Activated CD4-positive, alpha-beta T cell treated with anti-CD3 and anti-CD28 coated beads, Interleukin-2, amount 50 U/mL, for 24 hours (primary cell): Measurements from ENCODE around the gene FOCAD.
"Not testable (repeated sequence)": the region's sequence is repeated elsewhere in the genome, so short reads cannot be mapped to it uniquely, and the experiment has no call there.

Experiments used
- DNase-seq, 2 donors: peaks; one replicate each; pipeline ENCODE4 v3.0.0-alpha.2; 2020; ENCODE audit warnings: low read depth in 1 of 2, low spot score in 1 of 2

The FOCAD gene, protein sequence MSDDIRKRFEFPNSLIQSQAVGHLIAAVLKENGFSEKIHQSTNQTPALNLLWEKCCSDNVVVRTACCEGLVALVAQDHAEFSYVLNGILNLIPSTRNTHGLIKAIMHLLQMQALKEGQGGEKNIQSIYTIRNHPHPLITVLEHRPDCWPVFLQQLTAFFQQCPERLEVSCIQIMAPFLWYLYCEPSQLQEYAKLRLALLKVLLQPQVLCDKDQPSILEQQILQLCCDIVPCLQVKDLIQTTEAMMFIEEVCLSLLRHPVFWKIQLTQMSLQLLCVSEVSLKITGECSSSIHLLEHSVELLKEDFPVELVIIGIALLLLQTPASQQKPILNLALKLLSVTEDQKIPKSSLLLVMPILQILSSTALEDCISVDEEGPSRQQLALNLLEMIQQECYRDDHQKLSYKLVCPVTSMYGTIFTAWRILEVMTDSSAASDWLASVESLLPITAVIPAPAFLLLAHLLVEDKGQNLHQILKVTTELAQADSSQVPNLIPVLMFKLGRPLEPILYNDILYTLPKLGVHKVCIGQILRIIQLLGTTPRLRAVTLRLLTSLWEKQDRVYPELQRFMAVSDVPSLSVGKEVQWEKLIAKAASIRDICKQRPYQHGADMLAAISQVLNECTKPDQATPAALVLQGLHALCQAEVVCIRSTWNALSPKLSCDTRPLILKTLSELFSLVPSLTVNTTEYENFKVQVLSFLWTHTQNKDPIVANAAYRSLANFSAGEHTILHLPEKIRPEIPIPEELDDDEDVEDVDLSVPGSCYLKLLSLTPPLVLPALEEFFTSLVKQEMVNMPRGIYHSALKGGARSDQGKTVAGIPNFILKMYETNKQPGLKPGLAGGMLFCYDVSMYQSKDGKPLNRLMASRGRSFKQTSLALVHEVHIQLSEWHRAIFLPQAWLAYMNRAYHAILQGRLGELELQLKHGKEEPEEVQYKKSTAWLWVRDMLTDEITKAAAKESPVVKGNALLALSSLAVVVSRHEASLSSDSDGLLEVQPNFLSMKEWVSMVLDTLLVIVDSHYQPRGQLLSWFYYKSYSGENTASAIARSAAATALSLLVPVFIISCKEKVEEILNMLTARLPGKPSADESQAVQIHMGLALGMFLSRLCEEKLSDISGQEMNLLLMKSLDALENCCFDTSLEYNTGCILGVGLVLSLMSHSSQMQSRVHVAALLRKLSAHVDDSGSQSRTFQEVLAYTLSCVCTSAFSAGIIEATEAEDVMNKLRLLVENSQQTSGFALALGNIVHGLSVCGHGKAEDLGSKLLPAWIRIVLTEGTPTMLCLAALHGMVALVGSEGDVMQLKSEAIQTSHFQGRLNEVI (N-terminal part only)

GRCh38 chr9:20684035-20684874, at the start of gene FOCAD:
TSS of gene FOCAD (plus strand) at chr9:20684259. CDS start at chr9:20715354, 31,095 bp downstream.
- DNase-seq: peak; percentile 87 to 89

DNA sequence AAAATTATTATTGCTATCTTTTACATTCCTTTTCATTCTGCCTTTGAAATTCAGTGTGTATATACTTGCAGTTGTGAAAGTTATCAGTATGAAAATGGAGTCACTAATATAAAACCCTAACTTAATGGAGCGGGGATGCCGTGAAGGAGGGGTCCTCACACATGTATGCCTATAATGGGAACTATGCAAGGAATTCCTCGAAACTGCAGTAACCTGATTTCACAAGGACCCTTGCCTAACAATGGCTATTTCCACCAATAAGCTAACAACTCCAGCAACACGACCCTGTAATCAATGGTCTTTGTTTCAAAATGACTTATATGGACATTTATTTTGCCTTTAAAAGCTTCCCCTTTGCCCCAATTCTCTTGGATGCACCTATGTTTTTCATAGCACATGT, 49.2 kb upstream of the FOCAD start:
- DNase-seq: no peak

- DNase-seq: no peak
These were observed 47.1 kb upstream of the FOCAD start for GRCh38 chr9:20636888-20637440.

DNA sequence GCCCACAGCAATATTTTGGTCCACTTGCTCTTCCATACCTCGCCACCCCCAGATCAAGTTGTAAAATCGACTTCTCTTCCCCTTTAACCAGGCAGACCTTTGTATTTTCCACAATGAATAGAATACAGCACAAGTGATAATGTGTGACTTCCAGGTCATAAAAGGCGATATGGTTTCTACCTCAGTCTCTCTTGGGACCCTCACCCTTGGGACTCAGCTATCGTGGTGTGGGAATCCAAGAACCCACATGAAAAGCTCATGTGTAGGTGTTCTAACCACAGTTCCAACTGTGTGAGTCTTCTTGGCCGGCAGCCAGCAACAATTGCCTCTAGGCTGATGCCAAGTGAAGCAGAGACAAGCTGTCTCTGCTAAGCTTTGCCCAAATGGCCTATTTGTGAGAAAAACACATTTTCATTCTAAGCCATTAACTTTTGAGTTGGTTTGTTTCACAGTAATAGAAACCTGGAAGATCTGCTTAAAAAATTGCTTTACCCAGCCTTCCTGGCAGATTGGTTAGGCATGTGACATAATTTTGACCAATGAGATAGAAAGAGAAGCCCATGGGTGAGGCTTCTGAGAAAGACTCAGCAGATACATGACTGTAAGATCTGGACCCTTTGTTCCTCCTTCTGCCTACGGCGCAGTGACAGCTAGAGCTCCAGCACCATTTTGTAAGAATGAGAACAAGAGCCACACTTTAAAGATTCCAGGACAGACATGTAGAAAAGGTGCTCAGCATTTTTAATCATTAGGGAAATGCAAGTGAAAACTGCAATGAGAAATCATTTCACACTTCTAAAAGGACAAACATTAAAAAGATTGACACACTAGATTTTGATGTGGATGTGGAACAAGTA, 43.5 kb upstream of the FOCAD start:
- DNase-seq: peak; percentile 34 to 73

DNA sequence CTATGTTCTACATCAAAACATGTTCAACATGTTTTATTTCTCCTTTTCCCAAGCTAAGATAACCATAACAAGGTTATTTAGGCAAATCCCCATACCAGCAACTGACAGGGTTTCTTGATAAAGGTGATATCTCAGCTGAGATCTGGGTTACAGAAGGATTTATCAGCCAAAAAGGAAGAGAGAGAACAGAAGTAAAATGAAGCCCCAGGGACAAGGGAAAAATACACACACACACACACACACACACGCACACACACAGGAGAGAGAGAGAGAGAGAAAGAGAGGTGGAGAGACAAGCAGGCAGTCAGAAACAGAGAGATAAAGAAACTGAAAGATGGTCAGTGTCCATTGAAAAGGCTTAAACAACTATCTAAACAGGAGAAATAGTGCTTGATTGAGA, 42.0 kb upstream of the FOCAD start:
- DNase-seq: no peak

- no peak for DNase-seq
These were observed 40.4 kb upstream of the FOCAD start for GRCh38 chr9:20643660-20644059.

DNA sequence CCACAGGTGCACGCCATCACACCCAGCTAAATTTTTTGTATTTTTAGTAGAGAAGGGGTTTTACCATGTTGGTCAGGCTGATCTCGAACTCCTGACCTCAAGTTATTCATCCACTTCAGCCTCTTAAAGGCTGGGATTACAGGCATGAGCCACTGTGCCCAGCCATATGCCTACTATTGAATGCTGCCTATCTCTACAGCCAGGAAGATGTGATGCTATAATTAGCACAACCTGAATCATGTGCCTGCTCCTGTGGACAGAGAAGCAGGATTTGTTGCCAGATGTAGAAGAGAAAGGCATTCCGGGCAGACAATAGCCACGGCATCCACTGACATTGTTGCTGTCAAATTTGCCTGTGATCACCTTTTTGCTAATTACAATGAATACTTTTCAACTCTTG, 37.4 kb upstream of the FOCAD start:
- DNase-seq: no peak

DNA sequence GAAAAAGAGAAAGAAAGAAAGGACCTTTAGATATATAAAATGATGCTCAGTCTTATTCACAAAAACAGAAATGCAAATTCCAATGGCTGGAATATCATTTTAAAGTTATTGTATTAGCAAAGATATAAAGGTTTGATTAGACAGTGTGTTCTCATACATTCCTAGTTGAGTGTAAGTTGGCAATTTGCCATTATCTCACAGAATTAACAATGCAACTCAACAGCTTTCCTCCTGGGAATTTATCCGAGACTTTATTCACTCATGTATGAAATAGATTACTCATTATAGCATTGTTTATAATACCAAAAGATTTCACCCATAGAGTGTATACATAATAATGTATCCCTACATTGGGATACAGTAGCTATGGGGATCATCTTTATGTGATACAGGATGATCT, 34.7 kb upstream of the FOCAD start:
- DNase-seq: no peak

GRCh38 chr9:20650313-20650712, 33.7 kb upstream of the FOCAD start:
- DNase-seq: no peak

DNA sequence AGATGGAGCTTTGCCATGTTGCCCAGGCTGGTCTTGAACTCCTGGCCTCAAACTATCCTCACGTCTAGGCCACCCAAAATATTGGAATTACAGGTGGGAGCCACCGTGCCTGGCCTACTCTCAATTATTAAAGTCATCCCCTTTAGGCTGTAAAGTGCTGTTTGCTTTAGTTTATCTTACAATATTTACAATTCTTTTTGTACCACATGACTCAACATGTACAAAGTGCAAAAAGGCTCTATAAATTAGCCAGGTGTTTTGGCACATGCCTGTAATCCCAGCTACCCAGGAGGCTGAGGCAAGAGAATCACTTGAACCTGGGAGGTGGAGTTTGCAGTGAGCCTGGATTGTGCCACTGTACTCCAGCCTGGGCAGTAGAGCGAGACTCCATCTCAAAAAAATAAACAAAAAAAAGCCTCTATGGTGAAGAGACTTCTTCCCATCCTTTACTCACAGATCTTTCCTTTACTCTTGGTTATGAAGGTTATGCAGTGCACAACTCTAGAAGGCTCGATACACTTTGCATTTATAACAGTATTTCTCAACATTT, 33.2 kb upstream of the FOCAD start:
- no peak for DNase-seq

DNA sequence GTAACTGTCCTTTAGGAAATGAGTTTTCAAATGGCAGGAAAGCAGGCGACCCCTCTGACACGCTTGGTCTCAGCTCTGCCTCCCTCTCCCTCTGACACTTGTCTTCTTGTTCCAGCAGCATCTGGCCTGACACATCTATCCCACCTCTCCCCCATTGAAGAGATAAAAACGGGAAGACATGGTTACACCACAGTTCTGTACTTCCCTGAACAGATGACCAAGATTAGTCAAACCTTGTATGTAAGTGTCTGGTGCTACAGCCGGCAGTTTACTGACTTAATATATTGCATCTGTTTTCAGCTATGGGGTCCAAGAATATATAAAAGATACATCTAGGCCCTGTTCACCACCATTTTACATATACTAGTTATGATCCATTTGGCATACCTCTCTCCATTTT, 32.1 kb upstream of the FOCAD start:
- no peak for DNase-seq

GRCh38 chr9:20658246-20658667, 25.8 kb upstream of the FOCAD start:
- not testable (repeated sequence) for DNase-seq

DNA sequence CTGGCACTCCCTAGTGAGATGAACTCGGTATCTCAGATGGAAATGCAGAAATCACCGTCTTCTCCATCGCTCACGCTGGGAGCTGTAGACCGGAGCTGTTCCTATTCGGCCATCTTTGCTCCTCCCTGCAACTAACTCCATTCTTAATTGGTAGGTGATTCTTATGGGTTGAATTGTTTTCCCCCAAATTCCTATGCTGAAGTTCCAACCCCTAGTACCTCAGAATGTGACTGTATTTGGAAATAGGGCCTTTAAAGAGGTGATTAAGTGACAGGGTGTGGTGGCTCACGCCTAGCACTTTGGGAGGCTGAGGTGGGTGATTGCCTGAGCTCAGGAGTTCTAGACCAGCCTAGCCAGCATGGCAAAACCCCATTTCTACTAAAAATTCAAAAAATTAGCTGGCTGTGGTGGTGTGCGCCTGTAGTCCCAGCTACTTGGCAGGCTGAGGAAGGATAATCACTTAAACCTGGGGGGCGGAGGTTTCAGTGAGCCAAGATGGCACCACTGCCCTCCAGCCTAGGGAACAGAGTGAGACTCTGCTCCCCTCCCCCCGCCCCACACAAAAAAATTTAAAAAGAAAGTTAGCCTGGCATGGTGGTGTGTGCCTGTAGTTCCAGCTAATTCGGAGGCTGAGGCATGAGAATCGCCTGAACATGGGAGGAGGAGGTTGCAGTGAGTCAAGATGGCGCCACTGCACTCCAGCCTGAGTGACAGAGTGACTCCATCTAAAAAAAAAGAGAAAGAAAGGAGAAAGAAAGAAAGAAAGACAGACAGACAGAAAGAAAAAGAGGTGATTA, 25.2 kb upstream of the FOCAD start:
- DNase-seq: no peak

DNA sequence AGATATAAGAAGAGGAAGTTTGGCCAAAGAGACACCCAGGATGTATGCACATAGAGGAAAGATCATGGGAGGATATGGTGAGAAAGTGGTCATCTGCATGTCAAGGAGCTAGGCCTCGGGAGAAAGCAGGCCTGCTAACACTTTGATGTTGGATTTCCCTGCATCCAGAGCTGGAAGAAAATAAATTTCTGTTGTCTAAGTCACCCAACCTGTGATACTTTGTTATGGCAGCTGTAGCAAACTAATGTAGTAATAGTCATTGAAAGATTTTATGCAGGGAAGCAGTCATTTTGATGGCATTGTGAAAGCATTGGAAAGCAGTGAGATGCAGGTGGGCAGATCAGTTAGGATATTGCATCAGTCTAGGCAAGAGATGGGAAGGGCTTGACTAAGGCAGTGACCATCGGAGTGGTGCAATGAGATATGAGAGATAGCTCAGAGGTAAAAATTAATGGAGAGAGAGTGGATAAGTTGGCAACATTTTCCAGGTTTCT, 24.5 kb upstream of the FOCAD start:
- no peak for DNase-seq

DNA sequence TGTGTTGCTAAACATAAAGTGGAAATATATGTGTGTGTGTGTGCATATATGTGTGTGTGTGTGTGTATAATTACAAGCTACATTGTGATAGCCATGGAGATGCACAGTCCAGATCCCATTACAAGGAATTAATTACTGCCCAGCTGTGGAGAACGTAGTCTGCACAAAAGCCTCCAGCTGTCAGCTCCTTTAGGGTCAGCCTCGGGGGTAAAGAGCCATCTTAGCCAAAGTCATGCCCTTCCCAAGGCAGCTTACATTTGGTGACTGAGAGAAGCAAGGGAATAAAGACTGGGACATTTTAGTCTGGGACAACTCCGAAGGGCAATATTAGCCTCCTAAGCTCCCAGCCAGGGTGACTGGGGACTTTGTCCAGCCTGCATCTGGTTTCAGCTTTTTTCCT, 21.9 kb upstream of the FOCAD start:
- no peak for DNase-seq

DNA sequence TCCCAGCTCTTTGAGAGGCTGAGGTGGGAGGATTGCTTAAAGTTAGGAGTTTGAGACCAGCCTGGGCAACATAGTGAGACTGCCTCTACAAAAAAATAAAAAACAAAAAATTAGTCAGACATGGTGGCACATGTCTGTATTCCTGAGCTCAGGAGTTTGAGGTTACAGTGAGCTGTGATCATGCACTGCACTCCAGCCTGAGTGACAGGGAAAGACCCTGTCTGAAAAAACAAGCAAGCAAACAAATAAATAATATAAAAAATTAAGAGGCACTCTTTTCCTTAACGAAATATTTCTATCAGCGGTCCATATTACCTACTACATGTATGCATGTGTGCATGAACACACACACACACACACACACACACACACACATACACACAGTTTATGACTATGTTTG, 20.9 kb upstream of the FOCAD start:
- no peak for DNase-seq

DNA sequence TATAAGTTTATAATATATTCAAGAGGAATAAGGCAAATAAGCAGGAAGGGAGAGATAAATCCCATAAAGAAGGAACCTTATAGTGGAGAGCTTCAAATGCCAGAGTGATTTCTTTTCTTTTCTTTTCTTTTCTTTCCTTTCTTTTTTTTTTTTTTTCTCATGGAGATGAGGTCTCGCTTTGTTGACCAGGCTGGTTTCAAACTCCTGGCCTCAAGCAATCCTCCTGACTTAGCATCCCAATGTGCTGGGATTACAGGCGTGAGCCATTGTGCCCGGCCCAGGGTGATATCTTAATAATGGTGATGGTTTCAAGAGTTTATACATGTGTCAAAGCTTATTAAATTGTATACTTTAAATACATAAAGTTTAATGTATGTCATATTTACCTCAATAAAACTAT, 19.6 kb upstream of the FOCAD start:
- DNase-seq: no peak

DNA sequence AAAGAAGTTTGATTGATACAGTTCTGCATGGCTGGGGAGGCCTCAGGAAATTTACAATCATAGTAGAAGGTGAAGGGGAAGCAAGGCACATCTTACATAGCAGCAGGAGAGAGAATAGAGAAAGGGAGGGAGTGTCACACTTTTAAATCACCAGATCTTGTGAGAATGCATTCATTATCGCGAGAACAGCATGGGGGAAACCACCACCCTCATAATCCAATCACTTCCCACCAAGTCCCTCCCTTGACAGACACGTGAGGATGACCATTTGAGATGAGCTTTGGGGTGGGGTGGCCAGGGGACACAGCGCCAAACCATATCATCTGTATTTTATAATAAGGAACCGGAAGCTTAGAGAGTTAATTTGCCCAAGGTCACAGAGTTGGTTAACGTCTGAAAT, 13.7 kb upstream of the FOCAD start:
- no peak for DNase-seq
